GM18499 (cell line): ENCODE results near the gene TEAD1.

Experiments used
- ATAC-seq: cut with Tn5 transposase; IDR thresholded peaks from one replicate; pipeline ENCODE4 v1.9.1; 2021; ENCODE audit warnings: moderate number of reproducible peaks; ENCODE audit not compliant: insufficient read depth, unreplicated experiment

The TEAD1 gene

GRCh38 chr11:12918667-12919066 lies 244.4 kb downstream of the TEAD1 start:
- no peak for ATAC-seq

GRCh38 chr11:12922418-12922817 lies 248.2 kb downstream of the TEAD1 start:
- no peak for ATAC-seq

- no peak for ATAC-seq
Measured at GRCh38 chr11:12922980-12923507, 248.8 kb downstream of the TEAD1 start.

- ATAC-seq, result no peak
Measured at GRCh38 chr11:12924650-12925049, 250.4 kb downstream of the TEAD1 start.

GRCh38 chr11:12925520-12925919 lies 251.3 kb downstream of the TEAD1 start:
- no peak for ATAC-seq

- ATAC-seq, result no peak
Measured at GRCh38 chr11:12927221-12927620, 253.0 kb downstream of the TEAD1 start.

- ATAC-seq, result no peak
Measured at GRCh38 chr11:12927886-12928285, 253.7 kb downstream of the TEAD1 start.

GRCh38 chr11:12930850-12931249 lies 256.6 kb downstream of the TEAD1 start:
- ATAC-seq, result no peak

GRCh38 chr11:12932485-12932884 lies 258.3 kb downstream of the TEAD1 start:
- ATAC-seq, result no peak

GRCh38 chr11:12936200-12936599 lies 262.0 kb downstream of the TEAD1 start:
- no peak for ATAC-seq

GRCh38 chr11:12938590-12939247 lies 264.5 kb downstream of the TEAD1 start:
- no peak for ATAC-seq

GRCh38 chr11:12941671-12942070 lies 267.4 kb downstream of the TEAD1 start:
- ATAC-seq, result no peak

GRCh38 chr11:12942157-12942556 lies 267.9 kb downstream of the TEAD1 start:
- no peak for ATAC-seq

GRCh38 chr11:12943311-12943710 lies 269.1 kb downstream of the TEAD1 start:
- ATAC-seq, result no peak

- ATAC-seq, result no peak
Measured at GRCh38 chr11:12944889-12945288, 270.7 kb downstream of the TEAD1 start.

- no peak for ATAC-seq
Measured at GRCh38 chr11:12949453-12949852, 275.2 kb downstream of the TEAD1 start.

GRCh38 chr11:12950670-12951069 lies 276.4 kb downstream of the TEAD1 start:
- ATAC-seq, result no peak

- no peak for ATAC-seq
Measured at GRCh38 chr11:12951376-12951775, 277.2 kb downstream of the TEAD1 start.

- ATAC-seq, result no peak
Measured at GRCh38 chr11:12952094-12952493, 277.9 kb downstream of the TEAD1 start.

GRCh38 chr11:12958986-12959385 lies 284.8 kb downstream of the TEAD1 start:
- no peak for ATAC-seq

GRCh38 chr11:12961615-12962014 lies 287.4 kb downstream of the TEAD1 start:
- ATAC-seq, result no peak

- no peak for ATAC-seq
Measured at GRCh38 chr11:12962306-12962705, 288.1 kb downstream of the TEAD1 start.
